ENCODE measurements around the gene MS4A6A.
"Not testable (repeated sequence)": the region's sequence is repeated elsewhere in the genome, so short reads cannot be mapped to it uniquely, and the experiment has no call there.

MS4A6A gene

GRCh38 chr11:60131912-60132311 lies 51.0 kb downstream of the MS4A6A start:
- H3K9ac ChIP-seq = no peak overlapping the region
- TF ChIP-seq Cebpa-rat (IDR thresholded peaks at IDR 0.05) = no peak
- no peaks in the 10 kb centered on the region for H4K20me1 ChIP-seq
- H3K9me3 ChIP-seq = peaks cover 20% of the 10 kb centered on the region
- no peak overlapping the region for H3K27ac ChIP-seq
- no peaks in the 10 kb centered on the region for H3K27me3 ChIP-seq
- H3K4me1 ChIP-seq = peaks cover 15% of the 10 kb centered on the region; the same call in 1 of the 2 replicates
- H3K4me2 ChIP-seq = no peak overlapping the region
- no peaks in the 10 kb centered on the region for H3K36me3 ChIP-seq
- H3K4me3 ChIP-seq = no peak overlapping the region

GRCh38 chr11:60130496-60130895 lies 52.4 kb downstream of the MS4A6A start:
- peaks cover 13% of the 10 kb centered on the region for H3K9me3 ChIP-seq
- H3K27ac ChIP-seq = no peak overlapping the region
- TF ChIP-seq Cebpa-rat (IDR thresholded peaks at IDR 0.05) = no peak
- H3K4me2 ChIP-seq = no peak overlapping the region
- no peaks in the 10 kb centered on the region for H3K27me3 ChIP-seq
- peaks cover 29% of the 10 kb centered on the region for H3K4me1 ChIP-seq
- H3K9ac ChIP-seq = no peak overlapping the region
- H3K4me3 ChIP-seq = no peak overlapping the region
- H3K36me3 ChIP-seq = no peaks in the 10 kb centered on the region
- H4K20me1 ChIP-seq = no peaks in the 10 kb centered on the region

- Histone ChIP-seq H3K4me3 (no peak overlapping the region), H3K36me3 (no peaks in the 10 kb centered on the region), H3K4me2 (no peak overlapping the region), H3K9me3 (peaks cover 13% of the 10 kb centered on the region), H4K20me1 (no peaks in the 10 kb centered on the region), H3K27me3 (no peaks in the 10 kb centered on the region), H3K9ac (no peak overlapping the region), H3K27ac (no peak overlapping the region), H3K4me1 (peaks cover 35% of the 10 kb centered on the region)
- no peak for TF ChIP-seq Cebpa-rat (IDR thresholded peaks at IDR 0.05)
Observed at GRCh38 chr11:60129853-60130252, 53.0 kb downstream of the MS4A6A start.

GRCh38 chr11:60128866-60129265 lies 54.0 kb downstream of the MS4A6A start:
- H3K36me3 ChIP-seq, H3K9me3 ChIP-seq, H3K9ac ChIP-seq, H3K4me3 ChIP-seq, H3K27ac ChIP-seq, H3K27me3 ChIP-seq, H3K4me2 ChIP-seq, H4K20me1 ChIP-seq: not testable (repeated sequence)
- H3K4me1 ChIP-seq = peaks cover 45% of the 10 kb centered on the region

GRCh38 chr11:60128376-60128775 lies 54.5 kb downstream of the MS4A6A start:
- H3K4me1 ChIP-seq = peaks cover 46% of the 10 kb centered on the region

GRCh38 chr11:60127311-60127811 lies 55.5 kb downstream of the MS4A6A start:
- H3K4me1 ChIP-seq = peaks cover 46% of the 10 kb centered on the region
- TF ChIP-seq Cebpa-rat (IDR thresholded peaks at IDR 0.05) = no peak
- no peak overlapping the region for H3K27ac ChIP-seq
- H3K9ac ChIP-seq = no peak overlapping the region
- no peaks in the 10 kb centered on the region for H4K20me1 ChIP-seq
- no peak overlapping the region for H3K4me2 ChIP-seq
- H3K4me3 ChIP-seq = no peak overlapping the region
- no peaks in the 10 kb centered on the region for H3K27me3 ChIP-seq
- no peaks in the 10 kb centered on the region for H3K36me3 ChIP-seq
- no peaks in the 10 kb centered on the region for H3K9me3 ChIP-seq

More at GRCh38 chr11:60128376-60128775, 54.5 kb downstream of the MS4A6A start:
- H3K9me3 ChIP-seq = no peaks in the 10 kb centered on the region
- no peak overlapping the region for H3K4me2 ChIP-seq
- H3K27ac ChIP-seq = no peak overlapping the region
- H3K27me3 ChIP-seq = no peaks in the 10 kb centered on the region
- no peak overlapping the region for H3K4me3 ChIP-seq
- H4K20me1 ChIP-seq = no peaks in the 10 kb centered on the region
- TF ChIP-seq Cebpa-rat (IDR thresholded peaks at IDR 0.05) = no peak
- no peaks in the 10 kb centered on the region for H3K36me3 ChIP-seq
- H3K9ac ChIP-seq = no peak overlapping the region

- Histone ChIP-seq H3K4me1 (peaks cover 51% of the 10 kb centered on the region), H3K9ac (no peak overlapping the region), H3K9me3 (no peaks in the 10 kb centered on the region), H4K20me1 (no peaks in the 10 kb centered on the region), H3K36me3 (no peaks in the 10 kb centered on the region), H3K27me3 (no peaks in the 10 kb centered on the region), H3K4me3 (no peak overlapping the region), H3K4me2 (peak overlapping the region; percentile 69; the same call in 1 of the 2 replicates), H3K27ac (no peak overlapping the region)
- no peak for TF ChIP-seq Cebpa-rat (IDR thresholded peaks at IDR 0.05)
Observed at GRCh38 chr11:60125956-60126585, 56.8 kb downstream of the MS4A6A start.

- Histone ChIP-seq H3K4me3 (no peak overlapping the region), H4K20me1 (no peaks in the 10 kb centered on the region), H3K36me3 (no peaks in the 10 kb centered on the region), H3K27me3 (no peaks in the 10 kb centered on the region), H3K9ac (0 out of 2 replicates have a peak overlapping the region, but pooled peaks have one; percentile 38), H3K9me3 (peaks cover 2% of the 10 kb centered on the region; the same call in 1 of the 2 replicates), H3K4me2 (peak overlapping the region; percentile 69), H3K4me1 (peaks cover 62% of the 10 kb centered on the region), H3K27ac (peak overlapping the region; percentile 44)
- TF ChIP-seq Cebpa-rat (IDR thresholded peaks at IDR 0.05) = no peak
Observed at GRCh38 chr11:60124802-60125432, 58.0 kb downstream of the MS4A6A start.

All from BLaER1 (cell line).